GM12801 (cell line): ENCODE measurements around the gene CFAP74.

Experiments
- TF ChIP-seq, protein P1 (sequence below): IDR thresholded peaks from one replicate; pipeline ENCODE4 v1.5.1; 2011; ENCODE audit warnings: control low read depth; ENCODE audit not compliant: insufficient read length; ENCODE audit errors: extremely low read depth

Gene CFAP74

DNA sequence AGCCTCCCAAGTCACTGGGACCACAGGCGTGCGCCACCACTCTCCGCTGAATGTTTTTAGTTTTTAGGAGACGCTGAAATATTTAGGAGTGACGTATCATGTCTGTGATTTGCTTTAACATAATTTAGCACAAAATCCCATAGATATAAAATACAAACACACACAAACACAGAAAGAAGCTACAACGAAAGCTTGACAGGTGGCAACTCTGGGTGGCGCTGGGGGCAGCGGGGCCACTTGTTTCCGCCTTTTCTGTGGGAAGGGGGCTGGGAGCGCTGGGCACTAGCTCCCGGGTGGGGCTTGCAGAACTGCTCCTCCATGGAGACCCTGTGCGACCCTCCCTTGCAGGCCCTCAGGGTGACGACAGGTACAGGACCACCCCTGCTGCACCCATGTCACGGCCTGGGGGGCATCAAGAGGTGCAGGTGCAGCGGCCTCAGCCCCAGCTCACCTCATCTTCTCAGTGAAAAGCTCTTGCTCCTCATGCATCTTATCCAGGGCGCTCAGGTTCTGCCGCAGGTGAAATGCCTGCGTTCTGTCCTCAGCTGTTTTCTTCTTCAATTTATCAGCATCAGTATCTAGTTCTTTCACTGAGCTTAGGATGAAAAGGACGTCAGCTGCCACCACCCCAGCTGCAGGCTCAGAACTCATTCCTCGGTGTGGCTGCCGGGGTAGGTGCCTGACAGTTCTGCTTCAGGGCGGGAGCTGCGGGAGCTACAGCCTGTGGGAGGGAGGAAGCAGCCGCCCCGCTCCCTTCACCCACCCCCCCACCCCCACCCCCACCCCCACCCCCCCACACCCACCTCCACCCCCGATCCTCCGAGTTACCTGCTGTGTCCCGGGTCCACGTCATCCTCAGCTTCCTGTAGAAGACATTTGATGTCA, 15.3 kb downstream of the CFAP74 start:
- TF ChIP-seq, protein P1, sequence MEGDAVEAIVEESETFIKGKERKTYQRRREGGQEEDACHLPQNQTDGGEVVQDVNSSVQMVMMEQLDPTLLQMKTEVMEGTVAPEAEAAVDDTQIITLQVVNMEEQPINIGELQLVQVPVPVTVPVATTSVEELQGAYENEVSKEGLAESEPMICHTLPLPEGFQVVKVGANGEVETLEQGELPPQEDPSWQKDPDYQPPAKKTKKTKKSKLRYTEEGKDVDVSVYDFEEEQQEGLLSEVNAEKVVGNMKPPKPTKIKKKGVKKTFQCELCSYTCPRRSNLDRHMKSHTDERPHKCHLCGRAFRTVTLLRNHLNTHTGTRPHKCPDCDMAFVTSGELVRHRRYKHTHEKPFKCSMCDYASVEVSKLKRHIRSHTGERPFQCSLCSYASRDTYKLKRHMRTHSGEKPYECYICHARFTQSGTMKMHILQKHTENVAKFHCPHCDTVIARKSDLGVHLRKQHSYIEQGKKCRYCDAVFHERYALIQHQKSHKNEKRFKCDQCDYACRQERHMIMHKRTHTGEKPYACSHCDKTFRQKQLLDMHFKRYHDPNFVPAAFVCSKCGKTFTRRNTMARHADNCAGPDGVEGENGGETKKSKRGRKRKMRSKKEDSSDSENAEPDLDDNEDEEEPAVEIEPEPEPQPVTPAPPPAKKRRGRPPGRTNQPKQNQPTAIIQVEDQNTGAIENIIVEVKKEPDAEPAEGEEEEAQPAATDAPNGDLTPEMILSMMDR, result no peak

DNA sequence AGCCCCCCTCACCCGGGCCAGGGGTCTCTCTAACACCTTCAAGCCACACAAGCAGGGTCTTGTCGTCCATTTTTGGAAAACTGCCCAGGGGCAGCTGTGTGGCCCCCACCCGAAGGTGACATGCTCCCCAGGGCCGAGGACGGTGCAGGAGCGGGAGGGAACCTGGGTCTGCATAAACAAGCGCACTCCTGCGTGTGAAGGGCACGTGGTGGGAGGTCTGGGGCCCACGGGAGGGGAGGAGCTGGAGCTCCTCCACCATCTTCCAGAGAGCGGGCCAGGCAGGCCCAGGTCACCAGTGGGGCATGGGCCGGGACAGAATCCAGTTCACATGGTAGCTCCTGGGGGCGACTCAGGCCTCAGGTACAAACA, 16.5 kb downstream of the CFAP74 start:
- TF ChIP-seq, protein P1, result no peak

DNA sequence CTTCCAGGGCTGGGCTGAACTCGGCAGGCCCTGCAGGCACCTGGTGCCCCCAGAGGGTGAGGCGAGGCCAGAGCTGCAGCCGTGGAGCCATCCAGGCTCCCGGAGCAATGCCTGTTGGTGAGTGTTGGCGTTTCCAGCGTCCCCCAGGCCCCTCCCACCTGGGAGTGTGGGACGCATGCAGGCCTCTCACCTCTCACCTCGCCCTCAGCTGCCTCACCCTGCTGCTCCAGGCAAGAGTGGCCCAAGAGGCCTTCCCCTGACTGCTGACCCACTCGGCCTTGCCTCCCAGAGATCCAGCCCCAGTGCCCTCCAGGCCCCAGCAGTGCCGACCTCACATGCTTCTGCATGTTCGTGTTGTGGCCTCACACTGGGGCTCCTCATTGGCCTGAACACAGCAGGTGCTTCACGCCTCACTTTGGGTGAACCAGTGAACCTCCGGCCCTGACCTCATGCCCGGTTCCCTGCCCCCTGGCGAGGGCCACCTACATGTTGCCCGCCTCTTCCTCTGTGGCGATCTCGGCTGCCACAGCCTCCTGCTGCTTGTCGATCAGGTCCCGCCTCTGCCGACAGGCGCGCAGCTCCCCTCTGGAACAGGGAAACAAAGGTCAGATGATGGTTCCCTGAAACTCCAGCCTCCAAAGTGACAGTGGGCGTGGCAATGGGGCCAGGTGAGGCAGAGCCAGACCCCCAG, 17.0 kb downstream of the CFAP74 start:
- TF ChIP-seq, protein P1, result no peak

DNA sequence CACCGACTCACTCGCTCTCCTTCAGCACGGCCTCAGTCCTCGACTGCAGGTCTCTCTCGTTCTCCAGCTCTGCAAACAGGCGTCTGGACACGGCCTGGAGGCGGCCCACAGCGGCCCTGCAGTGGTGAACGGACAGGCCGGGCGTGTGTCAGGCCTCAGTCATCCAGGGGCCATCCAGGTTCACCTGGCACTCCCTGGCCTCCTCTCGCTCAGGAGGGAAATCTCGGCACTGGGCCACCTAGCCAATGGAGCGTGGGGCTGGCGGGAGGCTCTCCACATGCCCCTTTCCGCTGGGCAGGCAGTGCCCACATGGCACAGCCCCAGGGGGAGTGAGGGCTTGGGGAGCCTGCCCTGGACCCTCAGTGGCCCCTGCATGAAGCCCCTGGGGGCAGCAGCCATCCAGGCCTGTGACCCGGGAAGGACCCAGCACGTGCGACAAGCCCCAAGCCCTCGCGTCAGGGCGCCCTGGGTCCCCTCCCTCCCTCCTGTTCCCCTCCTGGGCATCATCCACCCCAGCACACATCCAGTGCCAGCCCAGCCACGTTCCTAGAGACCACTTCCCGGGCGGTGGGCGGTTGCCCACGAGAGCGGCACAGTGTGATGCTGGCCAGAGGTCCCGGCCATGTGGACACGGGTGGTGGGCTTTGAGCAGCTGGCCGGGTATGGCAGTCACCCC, 18.1 kb downstream of the CFAP74 start:
- TF ChIP-seq, protein P1, result no peak

DNA sequence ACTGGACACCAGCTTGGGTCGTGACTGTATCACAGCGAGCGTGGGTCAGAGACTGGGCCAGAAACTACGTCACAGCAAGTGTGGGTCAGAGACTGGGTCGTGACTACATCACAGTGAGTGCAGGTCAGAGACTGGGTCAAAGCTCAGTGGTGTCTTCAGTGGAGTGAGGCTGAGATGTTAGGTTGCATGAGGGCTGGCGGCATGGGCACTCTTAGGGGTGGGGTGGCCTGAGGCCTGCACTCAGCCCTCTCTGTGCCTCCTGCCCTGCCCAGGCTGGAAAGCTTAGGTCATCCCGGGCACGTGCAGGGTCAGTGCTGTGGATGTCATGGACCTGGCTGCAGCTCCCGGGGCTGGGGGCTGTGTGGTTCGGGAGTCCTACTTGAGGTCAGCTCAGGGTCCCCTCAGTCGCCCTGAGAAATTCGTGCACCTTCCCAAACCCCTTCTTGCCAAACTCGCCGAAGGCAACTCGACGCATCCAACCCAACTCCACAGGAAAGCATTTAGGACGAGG, 19.0 kb downstream of the CFAP74 start:
- TF ChIP-seq, protein P1, result no peak

DNA sequence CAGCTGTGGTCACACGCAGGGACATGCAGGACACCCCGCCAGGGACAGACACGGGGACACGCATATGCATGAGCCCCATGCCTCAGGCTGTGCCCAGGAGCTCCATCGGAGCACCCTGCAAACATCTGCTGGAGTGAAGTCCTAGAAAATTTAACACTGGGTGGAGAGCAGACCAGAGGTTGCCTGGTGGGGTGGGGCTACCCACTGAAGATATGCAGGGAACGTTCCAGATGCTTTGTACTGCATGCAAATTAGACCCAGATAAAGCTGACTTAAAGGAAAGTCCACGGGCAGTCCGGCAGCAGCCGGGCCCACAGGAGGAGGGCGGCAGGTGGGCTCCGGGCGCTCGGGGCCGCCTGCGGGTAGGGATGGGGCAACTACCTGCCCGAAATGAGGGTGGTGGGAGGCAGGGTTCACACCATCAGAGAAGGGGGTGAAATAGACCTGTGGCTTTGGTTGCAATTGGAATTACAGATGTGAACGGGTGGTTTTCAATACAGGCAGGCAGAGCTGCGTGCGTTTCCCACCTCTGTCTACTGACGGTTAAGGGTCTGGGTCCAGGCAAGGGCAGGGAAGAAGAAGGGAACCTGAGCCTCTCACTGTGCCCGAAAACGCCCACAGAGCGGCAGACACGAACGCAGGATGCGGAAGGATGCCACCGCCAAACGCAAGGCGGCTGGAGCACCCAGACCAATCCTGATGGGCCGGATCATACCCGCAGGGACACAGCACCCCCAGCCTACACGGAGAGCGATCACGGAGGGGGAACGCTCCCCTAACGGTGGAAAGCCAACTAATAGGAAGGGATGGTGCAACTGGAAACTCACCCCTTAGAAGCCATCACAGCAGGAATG, 21.0 kb downstream of the CFAP74 start:
- TF ChIP-seq, protein P1, result no peak
